ENCODE results near the gene LRRC46.
A peak's percentile ranks its signal among the peaks of the same experiment; 100 is the strongest.

LRRC46 gene

GRCh38 chr17:47853616-47854015 lies 22.1 kb downstream of the LRRC46 start:
- DNase-seq: no peak

- DNase-seq: no peak
Measured at GRCh38 chr17:47855737-47856136, 24.3 kb downstream of the LRRC46 start.

DNA sequence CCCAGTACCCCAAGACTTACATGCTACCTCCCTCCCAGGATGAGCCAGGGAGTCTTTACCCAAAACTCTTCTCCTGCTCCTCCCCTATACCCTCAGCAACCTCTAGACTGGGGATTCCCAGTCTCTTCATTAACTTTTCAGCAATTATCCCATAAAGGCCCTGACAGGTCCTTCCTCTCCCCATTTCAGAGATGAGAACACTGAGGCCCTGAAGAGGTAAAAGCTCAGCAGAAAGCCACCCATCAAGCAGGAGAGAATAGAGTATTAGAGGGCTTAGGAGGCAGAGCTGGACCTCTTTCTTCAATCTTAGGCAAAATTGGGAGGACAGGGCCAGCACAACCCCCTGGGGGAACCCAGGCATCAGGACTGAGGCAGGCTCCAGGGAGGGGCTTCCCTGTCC lies 25.4 kb downstream of the LRRC46 start:
- DNase-seq: no peak

GRCh38 chr17:47857551-47858455 lies 26.3 kb downstream of the LRRC46 start:
- no peak for DNase-seq

GRCh38 chr17:47860386-47860785 lies 28.9 kb downstream of the LRRC46 start:
- no peak for DNase-seq

DNA sequence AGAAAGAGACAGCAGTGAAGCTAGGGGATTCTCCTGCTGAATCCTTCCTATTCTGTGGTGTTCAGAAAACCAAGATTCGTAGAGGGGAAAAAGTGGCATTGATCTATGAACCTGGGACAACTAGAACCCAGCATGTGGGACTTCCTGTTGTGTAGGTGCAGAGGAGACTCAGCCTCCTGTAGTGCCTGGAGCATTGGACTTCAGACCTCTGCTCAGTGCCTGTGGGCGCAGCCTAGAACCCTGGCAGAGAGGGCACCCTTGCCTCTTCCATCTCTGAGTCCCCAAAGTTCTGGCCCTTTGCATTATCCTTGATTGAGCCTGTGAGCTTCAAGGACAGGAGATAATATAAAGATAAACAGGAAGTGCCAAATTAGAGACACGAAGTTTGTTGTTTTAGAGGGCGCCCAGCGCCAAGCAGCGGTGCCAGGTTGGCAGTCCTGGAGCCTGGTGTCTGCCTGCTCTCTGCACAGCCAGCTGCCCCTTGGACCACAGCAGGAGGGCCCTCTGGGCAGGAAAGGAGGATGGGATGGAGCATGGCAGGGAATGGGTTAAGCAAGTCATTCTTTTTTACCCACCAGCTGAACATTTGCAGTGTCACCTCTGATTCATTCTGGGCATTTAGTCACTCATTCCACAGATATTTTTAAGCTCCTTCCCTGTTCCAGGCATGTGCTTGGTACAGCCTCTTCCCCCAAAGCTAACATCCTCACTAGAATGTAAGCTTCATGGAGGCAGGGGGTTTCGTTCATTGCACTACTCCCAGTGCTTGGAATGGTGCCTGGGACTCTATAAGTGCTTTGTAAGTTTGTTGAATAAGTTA lies 31.4 kb downstream of the LRRC46 start:
- peak; percentile 88 for DNase-seq

- DNase-seq: no peak
Measured at GRCh38 chr17:47864791-47865216, 33.3 kb downstream of the LRRC46 start.

DNA sequence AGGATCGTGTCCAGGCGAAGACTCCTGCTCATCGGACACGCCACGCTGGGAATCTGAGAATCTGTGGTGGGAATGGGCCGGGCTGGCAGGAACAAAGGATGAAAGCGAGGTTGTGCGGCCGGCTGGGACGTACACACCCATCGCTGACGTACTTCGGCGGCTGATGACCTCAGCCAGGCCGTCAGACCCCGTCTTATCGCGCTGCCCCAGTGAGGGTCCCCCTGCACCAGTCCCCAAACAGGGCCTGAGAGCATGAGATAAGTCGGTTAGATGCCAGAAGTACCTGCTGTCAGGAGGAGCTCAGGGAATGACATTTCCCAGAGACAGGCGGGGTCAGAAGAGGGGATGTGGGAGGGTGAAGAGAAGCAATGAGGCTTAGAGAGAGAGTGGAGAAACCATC lies 35.5 kb downstream of the LRRC46 start:
- DNase-seq: no peak

DNA sequence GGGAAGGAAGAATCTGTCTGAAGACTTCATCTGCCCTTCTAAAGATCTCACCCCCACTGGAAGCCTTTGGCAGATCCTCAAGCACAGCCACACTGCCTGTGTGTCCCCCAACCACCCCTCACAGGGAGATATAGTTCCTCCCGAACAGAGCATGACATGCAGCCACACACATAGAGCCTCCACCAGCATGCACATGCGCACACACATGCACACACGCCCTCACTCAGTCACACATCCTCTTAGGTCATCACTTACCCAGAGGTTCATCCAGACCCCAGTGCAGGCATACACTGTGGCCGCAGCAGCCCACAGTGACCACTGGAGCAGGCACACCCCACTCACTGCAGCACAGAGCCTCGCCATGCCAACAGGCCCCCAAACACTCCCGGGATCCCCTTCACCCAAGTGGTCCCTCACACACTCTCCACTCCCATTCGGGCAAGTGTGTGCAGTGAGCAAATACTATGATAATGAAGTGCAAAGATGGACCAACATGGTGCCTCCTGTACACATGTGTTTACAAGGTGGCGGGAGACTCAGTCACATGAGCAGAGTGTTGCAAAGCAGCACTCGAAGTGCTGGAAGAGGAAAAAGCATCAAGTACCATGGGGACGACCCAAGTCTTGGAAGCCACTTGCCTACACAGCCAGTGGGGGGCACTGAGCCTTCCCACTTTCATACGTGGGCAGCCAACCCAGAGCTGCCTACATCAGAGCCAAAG lies 36.5 kb downstream of the LRRC46 start:
- DNase-seq: no peak

GRCh38 chr17:47869114-47869513 lies 37.6 kb downstream of the LRRC46 start:
- no peak for DNase-seq

DNA sequence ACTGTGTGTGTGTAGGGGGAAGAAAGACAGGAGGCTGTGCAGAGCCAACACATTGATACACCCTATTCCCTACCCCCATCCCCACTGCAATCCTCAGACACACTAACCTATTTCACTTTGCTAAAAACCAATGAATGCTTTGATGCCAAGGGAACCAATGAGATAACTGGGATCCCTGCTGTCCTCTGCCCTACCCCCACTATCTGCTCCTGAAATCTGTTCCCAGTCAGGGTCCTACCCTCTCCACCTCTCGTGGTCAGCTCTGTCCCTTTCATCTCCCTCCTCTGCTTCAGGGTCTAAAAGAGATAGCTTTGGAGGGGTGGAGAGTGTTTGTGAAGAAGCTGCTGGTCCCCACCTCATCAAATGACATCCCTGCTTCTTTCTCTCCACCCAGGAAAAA lies 38.6 kb downstream of the LRRC46 start:
- DNase-seq: no peak

DNA sequence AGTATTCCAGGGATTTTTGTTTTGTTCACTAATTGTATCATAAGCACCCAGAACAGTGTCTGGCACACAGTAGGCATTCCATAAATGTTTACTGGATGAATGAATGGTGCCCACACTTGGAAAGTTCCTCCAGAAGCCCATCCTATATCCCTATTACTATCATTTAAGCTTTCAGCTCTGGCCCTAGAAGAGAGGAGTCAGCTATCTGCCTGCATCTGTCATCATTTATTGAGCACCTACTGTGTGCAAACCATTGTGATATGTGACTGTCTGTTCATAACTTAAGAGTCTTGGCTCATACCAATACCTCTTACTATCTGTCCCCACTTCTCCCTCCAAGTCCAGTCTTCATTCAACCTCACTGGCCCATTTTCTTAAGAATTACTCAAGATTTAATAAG lies 39.6 kb downstream of the LRRC46 start:
- DNase-seq: no peak

DNA sequence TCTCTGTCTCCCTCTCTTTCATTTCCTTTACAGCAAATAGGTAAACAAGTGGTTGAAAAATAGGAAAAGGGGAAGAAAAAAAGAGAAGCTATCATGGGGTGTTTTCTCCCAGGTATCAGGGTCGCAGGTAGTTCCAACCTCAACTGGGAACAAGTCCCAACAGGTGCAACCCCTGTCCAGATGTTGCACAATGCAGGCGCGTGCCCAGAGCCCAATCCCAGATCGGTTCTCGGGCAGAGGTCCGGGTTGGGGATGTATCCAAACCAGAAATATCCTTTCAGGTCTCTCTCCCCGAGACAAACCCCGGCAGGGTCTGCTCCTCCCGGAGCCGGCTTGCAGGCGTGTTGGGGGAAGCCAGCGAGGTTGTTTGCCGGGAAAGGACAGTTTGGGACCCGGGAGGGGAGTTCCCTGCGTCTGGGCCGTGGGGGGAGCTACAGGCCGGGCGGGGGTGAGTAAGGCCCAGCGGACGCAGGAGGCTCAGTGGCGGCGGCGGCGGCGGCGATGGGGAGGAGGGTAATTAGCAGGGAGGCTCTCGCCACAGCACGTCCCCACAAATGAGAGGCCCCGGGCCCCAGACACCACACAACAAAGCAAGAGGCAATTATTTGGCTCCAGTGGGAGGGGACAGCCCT lies 40.7 kb downstream of the LRRC46 start:
- no peak for DNase-seq

GRCh38 chr17:47872651-47873161 lies 41.2 kb downstream of the LRRC46 start:
- no peak for DNase-seq

DNA sequence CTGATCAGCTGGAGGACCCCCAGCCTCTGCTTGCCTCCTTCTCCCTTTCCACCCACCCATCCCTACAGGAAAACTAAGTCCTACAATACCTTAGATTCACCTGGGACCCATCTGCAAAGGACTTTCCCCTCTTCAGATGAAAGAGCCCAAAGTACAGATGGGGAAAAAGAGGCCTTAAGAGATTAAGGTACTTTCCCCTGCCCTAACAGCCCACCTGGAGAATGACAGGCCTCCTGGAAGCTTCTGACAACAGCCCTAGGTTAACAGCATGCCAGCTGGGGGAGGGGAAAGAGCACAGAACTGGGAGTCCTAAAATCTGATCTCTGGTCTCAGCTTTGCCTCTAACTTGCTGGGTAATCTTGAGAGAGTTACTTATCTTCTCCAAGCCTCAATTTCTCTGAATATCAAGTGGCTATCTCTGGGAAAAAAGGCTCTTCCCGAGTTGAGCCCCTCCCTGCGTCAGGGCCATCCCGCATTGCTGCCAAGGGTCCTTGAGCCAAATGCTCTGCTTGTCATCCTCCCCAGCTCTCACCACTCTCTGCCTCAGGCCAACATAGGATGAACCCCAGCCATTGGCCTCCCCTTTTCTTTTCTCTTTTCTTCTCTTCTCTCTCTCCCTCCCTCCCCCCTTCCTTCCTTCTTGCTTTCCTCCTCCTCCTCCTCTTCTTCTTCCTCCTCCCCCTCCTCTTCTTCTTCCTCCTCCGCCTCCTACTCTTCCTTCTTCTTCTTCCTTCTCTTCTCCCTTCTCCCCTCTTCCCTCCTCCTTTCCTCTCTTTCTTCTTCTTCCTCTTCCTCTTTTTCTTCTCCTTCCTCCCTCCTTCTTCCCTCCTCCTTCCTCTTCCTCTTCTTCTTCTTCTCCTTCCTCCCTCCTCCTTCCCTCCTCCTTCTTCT lies 42.0 kb downstream of the LRRC46 start:
- DNase-seq: no peak

DNA sequence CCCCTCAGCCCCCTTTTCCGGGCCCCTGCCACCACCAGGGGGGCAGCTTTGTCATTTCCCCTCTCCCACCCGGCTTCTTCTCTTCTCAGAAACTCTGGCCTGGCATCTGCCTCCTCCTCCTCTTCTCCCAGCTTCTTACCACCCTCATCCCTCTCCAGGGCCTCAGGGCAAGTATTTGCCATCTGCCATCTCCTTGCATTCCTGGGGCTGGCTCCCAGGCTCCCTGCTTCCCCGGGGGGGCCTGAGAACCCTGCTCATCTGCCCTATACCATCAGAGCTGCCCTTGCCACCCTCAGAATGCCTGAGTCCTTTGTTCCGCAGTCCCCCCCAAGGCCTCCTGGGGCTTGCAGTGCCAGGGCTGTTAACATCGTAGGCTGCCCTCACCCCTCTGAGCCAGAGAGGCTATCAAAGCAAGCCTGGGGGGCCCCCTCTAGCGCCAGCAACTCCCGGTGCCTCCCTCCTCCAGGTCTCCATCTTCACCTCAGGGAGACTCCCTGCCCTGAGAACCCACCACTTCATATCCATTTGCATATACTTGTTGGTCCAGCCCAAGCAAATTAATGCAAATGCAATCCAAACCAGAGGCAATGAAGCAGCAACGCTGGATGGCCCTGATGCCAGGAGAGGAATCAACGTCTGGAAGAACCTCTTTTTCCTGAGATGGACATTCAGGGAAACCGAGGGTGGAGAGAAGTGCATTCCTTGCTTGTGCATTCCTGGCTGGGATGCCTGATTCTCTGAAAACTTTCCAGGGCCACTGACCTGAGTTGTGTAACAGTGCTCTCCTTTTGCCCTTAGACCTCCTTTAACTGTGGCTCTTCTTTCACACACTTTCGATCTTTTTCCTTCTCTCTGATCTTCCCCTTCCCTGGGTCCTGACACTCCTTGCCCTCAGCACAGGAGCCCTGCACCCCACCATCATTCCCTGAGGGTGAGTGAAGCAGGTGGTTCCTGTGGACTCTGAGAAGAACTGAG lies 43.8 kb downstream of the LRRC46 start:
- no peak for DNase-seq

- DNase-seq: no peak
Measured at GRCh38 chr17:47877368-47878034, 46.0 kb downstream of the LRRC46 start.

DNA sequence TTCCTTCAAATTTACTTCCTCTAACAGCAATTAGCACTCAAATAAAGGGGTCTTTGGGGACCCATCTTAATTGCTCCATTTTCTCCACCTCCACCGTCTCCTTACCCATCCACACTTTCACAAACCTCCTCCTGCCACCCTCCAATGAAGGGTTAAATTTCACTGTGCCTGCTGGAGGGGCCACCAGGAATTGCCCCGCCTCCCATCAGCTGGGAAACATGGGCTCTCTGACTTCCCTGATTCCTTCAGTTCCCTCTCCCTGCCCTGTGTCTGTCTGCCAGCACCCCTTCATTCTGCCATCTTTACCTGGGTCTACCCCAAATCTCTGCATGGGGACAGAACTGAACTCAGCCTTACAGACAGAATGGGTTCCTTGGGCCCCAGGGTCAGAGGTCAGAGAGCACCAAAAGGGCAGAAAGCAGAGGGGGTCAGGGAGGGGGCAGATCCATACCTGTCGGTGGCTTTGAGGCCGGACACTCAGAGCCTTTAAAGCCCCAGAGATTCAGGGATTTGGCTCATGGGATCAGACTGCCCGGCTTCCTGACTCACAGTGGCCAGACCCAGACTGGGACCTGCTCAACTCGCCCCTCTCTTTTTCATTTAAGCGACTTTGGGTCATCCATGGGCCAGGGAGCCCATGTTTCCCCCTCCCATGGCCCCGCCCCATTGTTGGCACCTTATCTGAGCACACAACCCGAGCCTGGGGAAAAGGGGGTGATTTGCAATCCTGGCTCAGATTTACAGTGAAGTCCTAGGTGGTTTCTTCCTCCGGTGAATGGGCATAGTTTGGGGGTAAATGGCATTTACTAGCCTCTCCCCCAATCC lies 46.9 kb downstream of the LRRC46 start:
- DNase-seq: no peak

Data from kidney glomerular epithelial cell (primary cell).